C4-2B (cell line): ENCODE results near the gene LRRC41.

ENCODE experiments used
- H3K27ac ChIP-seq: fragments of 450-650 bp; 2 replicates; pipeline ENCODE4 v1.5.1; 2017
- ZFX ChIP-seq: fragments of 450-650 bp; IDR thresholded peaks from 2 replicates; pipeline ENCODE4 v1.6.1; 2017
- TF ChIP-seq, protein P1 (sequence below): fragments of 450-650 bp; conservative IDR thresholded peaks from 2 replicates; pipeline ENCODE4 v1.5.1; 2017; ENCODE audit warnings: mild to moderate bottlenecking

LRRC41 gene, protein sequence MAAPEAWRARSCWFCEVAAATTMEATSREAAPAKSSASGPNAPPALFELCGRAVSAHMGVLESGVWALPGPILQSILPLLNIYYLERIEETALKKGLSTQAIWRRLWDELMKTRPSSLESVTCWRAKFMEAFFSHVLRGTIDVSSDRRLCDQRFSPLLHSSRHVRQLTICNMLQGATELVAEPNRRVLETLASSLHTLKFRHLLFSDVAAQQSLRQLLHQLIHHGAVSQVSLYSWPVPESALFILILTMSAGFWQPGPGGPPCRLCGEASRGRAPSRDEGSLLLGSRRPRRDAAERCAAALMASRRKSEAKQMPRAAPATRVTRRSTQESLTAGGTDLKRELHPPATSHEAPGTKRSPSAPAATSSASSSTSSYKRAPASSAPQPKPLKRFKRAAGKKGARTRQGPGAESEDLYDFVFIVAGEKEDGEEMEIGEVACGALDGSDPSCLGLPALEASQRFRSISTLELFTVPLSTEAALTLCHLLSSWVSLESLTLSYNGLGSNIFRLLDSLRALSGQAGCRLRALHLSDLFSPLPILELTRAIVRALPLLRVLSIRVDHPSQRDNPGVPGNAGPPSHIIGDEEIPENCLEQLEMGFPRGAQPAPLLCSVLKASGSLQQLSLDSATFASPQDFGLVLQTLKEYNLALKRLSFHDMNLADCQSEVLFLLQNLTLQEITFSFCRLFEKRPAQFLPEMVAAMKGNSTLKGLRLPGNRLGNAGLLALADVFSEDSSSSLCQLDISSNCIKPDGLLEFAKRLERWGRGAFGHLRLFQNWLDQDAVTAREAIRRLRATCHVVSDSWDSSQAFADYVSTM

DNA sequence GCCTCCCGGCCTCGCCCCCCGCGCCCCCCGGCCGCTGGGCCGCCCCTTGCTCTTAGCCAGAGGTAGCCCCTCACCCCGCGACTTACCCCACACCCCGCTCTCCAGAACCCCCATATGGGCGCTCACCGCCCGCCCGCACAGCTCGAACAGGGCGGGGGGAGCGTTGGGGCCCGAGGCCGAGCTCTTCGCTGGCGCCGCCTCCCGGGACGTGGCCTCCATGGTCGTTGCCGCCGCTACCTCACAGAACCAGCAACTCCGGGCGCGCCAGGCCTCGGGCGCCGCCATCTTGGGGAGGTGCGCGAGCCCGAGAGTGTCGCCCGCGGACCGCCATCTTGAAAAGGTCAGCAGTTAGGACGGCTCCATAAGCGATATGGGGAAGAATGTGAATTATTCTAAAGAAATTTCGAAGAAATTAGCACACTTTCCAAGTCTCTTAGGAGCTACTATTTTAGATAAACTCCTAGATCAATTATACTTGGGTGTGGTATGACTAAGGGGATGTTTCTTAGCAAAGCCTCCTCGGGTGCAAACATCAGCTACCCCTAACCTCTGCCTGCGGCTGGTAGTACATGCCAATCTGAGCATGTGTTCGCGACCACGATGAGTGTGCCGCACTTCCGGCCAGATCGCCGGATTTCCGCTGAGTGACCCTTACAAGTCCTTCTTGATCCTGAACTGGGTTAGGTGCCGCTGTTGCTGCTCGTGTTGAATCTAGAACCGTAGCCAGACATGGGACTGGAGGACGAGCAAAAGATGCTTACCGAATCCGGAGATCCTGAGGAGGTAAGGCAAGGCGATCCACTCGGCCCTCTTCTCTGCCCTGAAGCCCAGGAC is at the start of gene LRRC41, which contains the start of gene UQCRH:
Gene LRRC41, minus strand, starts transcription at position 579 of the 834 bp plus-strand sequence. Its CDS starts 294 bp downstream, at position 285.
Gene UQCRH, plus strand, starts transcription at position 661 of the 834 bp plus-strand sequence. Its CDS starts 69 bp downstream, at position 730.
- TF ChIP-seq, protein P1, sequence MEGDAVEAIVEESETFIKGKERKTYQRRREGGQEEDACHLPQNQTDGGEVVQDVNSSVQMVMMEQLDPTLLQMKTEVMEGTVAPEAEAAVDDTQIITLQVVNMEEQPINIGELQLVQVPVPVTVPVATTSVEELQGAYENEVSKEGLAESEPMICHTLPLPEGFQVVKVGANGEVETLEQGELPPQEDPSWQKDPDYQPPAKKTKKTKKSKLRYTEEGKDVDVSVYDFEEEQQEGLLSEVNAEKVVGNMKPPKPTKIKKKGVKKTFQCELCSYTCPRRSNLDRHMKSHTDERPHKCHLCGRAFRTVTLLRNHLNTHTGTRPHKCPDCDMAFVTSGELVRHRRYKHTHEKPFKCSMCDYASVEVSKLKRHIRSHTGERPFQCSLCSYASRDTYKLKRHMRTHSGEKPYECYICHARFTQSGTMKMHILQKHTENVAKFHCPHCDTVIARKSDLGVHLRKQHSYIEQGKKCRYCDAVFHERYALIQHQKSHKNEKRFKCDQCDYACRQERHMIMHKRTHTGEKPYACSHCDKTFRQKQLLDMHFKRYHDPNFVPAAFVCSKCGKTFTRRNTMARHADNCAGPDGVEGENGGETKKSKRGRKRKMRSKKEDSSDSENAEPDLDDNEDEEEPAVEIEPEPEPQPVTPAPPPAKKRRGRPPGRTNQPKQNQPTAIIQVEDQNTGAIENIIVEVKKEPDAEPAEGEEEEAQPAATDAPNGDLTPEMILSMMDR: no peak; the same call in 1 of the 2 replicates
- no peak; the same call in 1 of the 2 replicates for TF ChIP-seq ZFX
- H3K27ac ChIP-seq: peak within 1 kb of the TSS; percentile 98

DNA sequence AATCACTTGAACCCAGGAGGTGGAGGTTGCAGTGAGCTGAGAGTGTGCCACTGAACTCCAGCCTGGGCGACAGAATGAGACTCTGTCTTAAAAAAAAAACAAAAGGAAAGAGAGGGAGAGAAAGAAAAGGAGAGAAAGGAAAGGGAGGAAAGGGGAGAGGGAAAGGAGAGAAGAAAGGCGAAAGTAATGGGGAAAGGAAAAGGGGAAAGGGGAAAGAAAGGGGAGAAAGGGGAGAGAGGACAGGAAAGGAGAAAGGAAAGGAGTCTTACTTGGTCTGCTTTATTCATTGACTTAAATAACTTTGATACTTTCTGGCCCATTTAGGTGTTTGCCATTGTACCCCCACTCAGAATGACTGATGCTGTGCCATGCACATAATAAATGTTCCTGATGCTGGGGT is 48.9 kb upstream of the LRRC41 start:
- no peak overlapping the region for H3K27ac ChIP-seq
- no peak for TF ChIP-seq ZFX
- TF ChIP-seq, protein P1: no peak

DNA sequence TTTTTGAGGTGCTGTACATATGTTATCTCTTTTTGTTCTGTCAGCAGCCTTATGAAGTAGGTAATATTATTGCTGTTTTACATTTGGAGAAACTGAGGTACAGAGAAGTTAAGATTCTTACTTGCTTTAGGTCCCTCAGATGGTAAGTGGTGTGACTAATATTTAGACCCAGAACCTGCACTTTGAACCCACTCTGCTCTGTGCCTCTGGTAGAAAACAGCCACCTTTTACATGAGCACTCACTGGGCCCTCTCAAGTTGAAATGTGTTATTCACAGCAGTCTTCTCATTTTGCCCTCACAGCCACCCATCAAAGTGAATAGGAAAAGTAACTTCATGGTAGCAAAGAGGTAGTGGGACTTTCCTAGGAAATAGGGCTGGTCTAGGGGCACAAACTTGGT is 41.9 kb upstream of the LRRC41 start:
- no peak overlapping the region for H3K27ac ChIP-seq
- no peak for TF ChIP-seq ZFX
- TF ChIP-seq, protein P1: no peak

DNA sequence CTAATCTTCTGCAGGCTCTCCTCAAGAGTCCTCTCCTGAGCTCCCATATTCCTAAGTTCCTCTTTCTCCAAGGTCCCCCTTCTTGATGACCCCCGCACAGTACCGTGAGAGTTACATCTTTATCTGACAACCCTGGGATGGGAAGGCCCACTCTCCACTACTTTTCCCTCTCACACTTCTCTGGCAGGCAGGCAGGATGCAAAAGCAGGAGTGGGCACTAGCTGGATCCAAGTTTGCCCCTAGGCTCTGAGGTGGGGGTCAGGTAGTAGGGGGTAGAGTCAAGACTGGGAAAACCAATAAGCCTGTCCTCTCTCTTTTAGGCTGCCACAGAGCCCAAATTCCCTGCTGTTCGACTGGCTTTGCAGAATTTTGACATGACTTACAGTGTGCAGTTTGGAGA is 41.1 kb upstream of the LRRC41 start:
- no peak for TF ChIP-seq ZFX
- TF ChIP-seq, protein P1: no peak
- H3K27ac ChIP-seq: no peak overlapping the region

DNA sequence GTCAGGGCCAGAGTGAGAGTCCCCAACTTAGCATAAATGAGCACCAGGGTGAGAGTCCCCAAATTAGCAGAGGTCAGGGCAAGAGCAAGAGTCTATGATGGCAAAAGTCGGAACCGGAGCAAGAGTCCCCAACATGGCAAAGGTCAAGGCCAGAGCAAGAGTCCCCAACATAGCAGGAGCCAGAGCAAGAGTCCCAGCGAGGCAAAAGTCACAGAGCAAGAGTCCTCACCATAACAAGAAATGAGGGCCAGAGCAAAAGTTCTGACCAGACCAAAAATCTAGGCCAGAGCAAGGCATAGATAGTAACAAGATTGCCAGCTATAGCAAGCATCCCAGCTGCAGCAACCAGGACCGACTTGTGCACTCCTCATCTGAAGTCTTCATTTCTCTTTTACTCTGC is 40.3 kb upstream of the LRRC41 start:
- no peak for TF ChIP-seq ZFX
- TF ChIP-seq, protein P1: no peak

DNA sequence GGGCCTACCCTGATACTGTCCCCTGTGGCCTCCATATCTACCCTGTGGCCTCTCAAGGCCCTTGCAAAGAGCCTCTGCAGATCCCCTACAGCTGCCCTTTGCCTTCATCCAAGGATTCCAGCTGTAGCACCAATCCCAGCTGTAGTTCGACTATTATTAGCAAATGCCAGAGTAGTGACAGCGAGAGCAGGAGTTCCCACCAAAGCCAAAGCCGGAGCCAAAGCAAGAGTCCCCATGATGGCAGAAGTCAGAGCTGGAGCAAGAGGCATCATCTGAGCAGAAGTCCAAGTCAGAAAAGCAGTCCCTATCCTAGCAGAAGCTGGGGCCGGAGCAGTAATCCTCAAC is 39.9 kb upstream of the LRRC41 start:
- TF ChIP-seq, protein P1: no peak
- TF ChIP-seq ZFX: no peak
- H3K27ac ChIP-seq: no peak overlapping the region

More for the DNA sequence above, 40.3 kb upstream of the LRRC41 start:
- H3K27ac ChIP-seq: no peak overlapping the region
